Hematopoietic multipotent progenitor cell (in vitro differentiated cells): ENCODE data around the gene DDN. TPM values are rescaled to one million over a fixed set of nuclear protein-coding genes. Genes with fewer than 3 reads are reported as not detected.

ENCODE experiments used
- DNase-seq, 3 donors: peaks; one replicate each; pipeline ENCODE4 v3.0.0-alpha.2; 2011 to 2015; ENCODE audit warnings: low read depth in 2 of 3, low spot score in 2 of 3
- total RNA-seq: library from RNA; depleted of rRNA; stranded (reverse); fragments of >200 nt; gene quantifications from one replicate; pipeline ENCODE4 v1.2.3, GENCODE V29; 2012

DDN gene
- total RNA-seq, 1 donor, result 0.81 TPM

- DNase-seq, result no peak
Measured at GRCh38 chr12:48985901-48986300, 13.3 kb downstream of the DDN start.

DNA sequence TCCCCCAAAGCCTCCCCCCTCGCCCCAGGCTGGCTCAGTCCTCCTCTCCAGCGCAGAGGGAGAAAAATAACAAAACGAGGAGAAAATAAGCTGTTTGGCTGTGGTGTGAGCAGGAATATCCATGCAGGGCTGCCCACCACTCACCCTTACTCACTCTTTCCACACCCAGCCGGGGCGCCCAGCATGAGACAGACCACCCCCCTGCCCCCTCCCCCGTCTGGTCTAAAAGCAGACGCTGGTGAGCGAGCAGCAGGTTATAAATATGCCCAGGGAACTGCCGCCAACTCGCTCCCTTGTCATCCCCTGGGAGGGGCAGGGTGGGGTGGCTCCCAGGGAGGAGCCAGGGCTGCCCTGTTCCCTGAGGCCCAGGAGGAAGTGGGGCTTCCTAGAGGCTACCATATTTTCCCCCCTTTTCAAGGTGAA, 13.7 kb downstream of the DDN start:
- no peak for DNase-seq

DNA sequence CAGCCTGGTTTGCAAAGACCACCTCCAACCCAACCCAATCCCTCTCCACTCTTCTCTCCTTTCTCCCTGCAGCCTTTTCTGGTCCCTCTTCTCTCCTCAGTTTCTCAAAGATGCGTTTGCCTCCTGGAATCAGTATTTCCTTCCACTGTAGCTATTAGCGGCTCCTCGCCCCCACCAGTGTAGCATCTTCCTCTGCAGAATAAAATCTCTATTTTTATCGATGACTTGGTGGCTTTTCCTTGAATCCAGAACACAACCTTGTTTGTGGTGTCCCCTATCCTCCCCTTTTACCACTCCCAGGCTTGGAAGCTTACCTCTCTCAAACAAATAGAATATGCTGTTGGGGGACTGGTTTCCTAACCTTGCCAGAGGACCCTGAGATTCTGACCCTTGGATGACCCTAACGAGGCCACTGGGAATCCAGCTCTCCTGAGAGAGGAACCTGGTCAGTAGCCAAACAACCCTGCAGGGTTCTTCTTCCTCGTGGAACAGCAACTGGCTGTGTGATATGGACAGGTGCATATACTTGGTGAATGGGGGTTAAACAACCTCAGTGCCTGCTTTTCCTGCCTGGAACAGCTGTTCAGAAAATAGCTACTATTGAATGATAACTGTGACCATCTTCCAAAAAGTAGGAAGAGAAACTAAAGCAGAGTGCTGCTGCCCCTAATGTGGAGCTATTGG, 16.6 kb downstream of the DDN start:
- no peak for DNase-seq

- no peak for DNase-seq
Measured at GRCh38 chr12:48981757-48982157, 17.4 kb downstream of the DDN start.

- DNase-seq, result peak in 1 of 3 donors; percentile 53
Measured at GRCh38 chr12:48980953-48981756, 18.0 kb downstream of the DDN start.

DNA sequence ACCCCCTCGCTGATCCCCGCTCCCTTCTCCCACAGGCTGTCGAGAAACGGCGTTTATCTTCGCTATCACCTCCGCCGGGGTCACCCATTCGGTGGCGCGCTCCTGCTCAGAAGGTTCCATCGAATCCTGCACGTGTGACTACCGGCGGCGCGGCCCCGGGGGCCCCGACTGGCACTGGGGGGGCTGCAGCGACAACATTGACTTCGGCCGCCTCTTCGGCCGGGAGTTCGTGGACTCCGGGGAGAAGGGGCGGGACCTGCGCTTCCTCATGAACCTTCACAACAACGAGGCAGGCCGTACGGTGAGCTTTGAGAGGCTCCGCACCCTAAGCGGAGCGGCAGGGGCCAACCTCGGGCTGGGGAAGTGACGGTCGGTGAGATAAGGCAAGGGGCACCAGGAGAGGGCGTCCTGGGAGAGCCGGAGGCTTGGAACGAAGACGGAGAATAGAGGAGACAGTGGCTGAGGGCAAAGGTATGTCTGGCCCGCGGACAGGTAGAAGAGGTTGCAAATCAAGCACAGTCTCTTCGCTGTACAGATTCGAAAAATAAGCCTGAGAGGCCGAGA, 18.7 kb downstream of the DDN start:
- DNase-seq, result no peak

DNA sequence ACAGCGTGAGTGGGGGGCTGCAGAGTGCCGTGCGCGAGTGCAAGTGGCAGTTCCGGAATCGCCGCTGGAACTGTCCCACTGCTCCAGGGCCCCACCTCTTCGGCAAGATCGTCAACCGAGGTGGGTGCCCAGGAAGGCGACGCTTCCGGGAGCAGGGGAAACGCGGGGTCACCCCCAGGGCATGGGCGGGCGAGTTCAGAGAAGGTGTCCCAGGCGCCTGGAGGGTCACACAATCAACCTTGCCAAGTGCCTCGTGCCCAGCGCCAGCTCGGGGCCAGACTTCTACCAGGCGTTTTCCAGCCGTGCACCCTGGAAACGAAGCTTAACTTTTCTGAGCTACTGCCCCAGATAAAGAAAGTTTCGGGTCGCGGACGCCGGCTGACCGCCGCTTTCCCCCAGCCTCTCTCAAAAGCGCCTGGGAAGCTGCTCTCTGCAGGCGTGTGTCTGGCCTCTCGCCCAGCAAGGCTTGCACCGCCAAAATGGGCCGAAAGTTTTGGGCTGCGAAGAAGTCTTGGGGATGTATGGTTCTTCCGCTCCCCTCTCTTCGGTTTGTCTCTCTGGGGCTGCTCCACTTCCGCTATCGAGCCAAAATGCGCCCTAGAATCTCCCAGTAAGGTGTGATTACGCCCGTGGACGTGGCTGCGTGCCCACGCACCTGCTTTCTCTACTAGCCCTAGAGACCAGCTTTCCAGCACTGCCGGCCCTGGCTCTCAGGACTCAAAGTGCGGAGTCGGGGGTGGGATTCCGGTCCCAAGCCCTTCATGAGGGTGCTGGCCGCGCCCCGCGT, 19.4 kb downstream of the DDN start:
- DNase-seq, result no peak

- no peak for DNase-seq
Measured at GRCh38 chr12:48978741-48979601, 20.2 kb downstream of the DDN start.

DNA sequence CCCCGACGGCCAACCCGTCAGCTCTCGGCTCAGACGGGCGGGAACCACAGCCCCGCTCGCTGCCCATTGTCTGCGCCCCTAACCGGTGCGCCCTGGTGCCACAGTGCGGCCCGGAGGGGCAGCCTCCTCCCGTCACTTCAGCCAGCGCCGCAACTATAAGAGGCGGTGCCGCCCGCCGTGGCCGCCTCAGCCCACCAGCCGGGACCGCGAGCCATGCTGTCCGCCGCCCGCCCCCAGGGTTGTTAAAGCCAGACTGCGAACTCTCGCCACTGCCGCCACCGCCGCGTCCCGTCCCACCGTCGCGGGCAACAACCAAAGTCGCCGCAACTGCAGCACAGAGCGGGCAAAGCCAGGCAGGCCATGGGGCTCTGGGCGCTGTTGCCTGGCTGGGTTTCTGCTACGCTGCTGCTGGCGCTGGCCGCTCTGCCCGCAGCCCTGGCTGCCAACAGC, 20.9 kb downstream of the DDN start, which contains the start of gene WNT1:
WNT1 (plus strand) TSS at position 32 of the 450 bp plus-strand sequence; CDS start at position 361, 329 bp downstream.
- no peak for DNase-seq

GRCh38 chr12:48977290-48978281, 21.6 kb downstream of the DDN start:
- peak; percentile 68 to 87 (median 86) for DNase-seq

- peak in 1 of 3 donors; percentile 45 for DNase-seq
Measured at GRCh38 chr12:48973941-48974673, 25.1 kb downstream of the DDN start.

- DNase-seq, result no peak
Measured at GRCh38 chr12:48973531-48973930, 25.6 kb downstream of the DDN start.

DNA sequence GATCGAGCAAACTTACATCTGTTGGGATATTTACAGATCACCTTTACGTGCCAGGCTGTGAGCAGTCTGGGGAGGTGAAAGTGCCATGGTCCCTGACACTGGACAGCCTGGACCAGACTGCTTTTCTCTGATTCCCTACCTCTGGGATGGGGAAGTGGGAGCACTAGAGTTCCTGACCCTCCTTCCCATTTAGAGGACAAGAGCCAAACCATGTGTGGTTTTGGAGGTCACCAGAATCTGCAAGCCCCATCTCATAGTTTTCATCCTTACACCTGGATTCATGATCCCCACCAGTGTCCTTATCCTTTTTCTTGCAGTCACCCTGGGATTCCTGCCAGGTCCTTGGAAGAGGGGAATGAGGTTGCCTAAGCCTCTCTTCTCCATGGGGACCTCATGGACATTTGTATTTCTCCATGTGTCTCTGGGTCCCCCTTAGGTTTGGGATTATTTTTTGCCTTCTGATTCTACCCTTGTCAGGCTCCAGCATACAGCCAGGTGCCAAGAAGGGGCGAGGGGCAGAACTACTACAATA, 26.2 kb downstream of the DDN start:
- no peak for DNase-seq

DNA sequence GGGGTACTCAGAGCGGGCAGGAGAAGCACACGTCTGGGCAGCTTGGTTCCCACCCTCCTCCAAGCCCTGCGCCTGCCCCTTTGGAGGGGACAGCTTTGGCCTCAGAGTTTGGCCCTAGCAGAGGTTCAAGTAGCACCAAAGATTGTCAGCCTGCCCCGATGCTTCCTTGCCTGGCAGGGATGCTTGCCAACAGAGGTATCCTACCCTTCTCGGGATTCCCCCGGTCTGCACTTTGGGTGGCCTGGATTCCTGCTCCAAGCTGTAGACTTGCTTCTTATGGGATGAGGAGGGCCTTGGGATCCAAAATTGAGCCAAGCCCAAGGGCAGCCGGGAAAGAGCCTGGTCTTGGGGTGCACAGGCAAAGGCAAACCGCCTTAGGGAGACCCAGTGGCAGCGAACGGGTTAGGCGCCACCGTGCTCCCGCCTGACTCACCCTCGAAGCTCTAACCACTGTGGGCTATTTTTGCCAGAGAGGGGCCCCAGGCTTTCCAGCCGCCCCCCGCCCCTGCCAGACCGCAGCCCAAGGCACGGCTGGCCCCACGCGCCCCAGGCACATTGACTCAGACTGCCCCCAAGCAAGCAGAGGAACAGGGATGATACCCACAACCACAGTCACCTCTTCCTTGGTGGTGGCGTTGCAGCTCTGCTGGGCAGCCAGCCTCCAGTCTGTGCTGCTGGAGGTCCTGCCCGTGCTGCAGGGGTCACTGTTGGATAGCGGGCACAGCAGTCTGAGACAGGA, 26.8 kb downstream of the DDN start:
- peak in 2 of 3 donors; percentile 58 to 73 for DNase-seq

DNA sequence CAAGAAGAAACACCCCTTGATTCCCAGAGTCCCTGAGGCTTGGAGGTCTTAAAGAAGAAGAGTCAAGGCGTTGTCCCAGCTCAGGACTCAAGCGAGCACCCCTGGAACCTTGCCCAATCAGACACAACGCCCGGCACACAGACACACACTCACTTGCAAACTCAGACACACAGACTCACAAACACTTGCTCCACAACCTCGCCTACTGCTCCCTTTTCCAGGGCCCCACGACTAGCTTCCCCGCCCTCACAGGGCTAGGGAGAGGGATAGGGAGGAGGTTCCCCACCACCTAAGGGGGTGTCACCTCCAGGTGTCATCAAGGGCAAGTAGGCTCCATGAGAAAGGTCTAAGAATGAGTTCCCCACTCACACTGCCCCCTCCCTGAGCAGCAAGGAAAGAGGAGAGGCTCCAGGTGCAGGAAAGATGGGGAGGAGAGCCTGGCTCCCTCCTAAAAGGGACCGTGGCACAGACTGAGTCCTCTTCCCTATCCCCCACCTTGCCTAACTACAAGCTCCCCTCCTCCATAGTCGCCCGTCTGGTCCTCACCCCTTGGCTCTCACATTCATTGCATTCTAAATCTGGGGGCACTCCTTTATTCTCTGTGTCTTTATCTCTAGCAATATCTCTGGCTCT, 28.4 kb downstream of the DDN start:
- DNase-seq, result no peak
